Naive thymus-derived CD4-positive, alpha-beta T cell (primary cell): ENCODE data around the gene ERI3. TPM values are rescaled to one million over a fixed set of nuclear protein-coding genes. Genes with fewer than 3 reads are reported as not detected.

Experiments used
- ATAC-seq: fragments of 150-1000 bp; cut with Tn5 transposase; 2 replicates; pipeline ENCODE4 v1.10.0; 2021; ENCODE audit warnings: mild to moderate bottlenecking, moderate library complexity
- CTCF ChIA-PET: fragments of 350-600 bp; sonication (Branson Sonifier 250); formaldehyde crosslinking; loops from one replicate; lab custom pipeline; 2021; ENCODE audit warnings: antibody characterized with exemption; lab: Charles Lee
- POLR2A ChIA-PET: fragments of 350-600 bp; sonication (Branson Sonifier 250); formaldehyde crosslinking; loops from one replicate; lab custom pipeline; 2021; ENCODE audit warnings: antibody characterized with exemption, inconsistent platforms; lab: Charles Lee
- DNase-seq, 9 donors: peaks; one replicate each; pipeline versions ENCODE4 v3.0.0 to v3.0.0-alpha.2; 2020 to 2022; ENCODE audit warnings: mixed read lengths in 1 of 9
- H3K27ac ChIP-seq: one replicate; pipeline ENCODE4 v1.7.0; 2013; ENCODE audit warnings: mild to moderate bottlenecking, low read depth, low read length, moderate library complexity
- H3K27me3 ChIP-seq, 2 donors: one replicate each; pipeline ENCODE4 v1.7.0; 2013; ENCODE audit warnings: low read length in 2 of 2, mild to moderate bottlenecking in 2 of 2, moderate library complexity in 2 of 2; ENCODE audit not compliant: control insufficient read depth in 2 of 2, insufficient read depth in 2 of 2
- H3K36me3 ChIP-seq, 3 experiments: 1 replicate in 2 of 3; 2 replicates in 1 of 3; pipeline ENCODE4 v1.7.0; 2013; ENCODE audit warnings: low read length in 3 of 3, mild to moderate bottlenecking in 3 of 3, moderate library complexity in 1 of 3; ENCODE audit not compliant: insufficient read depth in 3 of 3, control insufficient read depth in 2 of 3
- H3K4me1 ChIP-seq, 2 donors: one replicate each; pipeline ENCODE4 v1.7.0; 2013; ENCODE audit warnings: low read length in 2 of 2, mild to moderate bottlenecking in 2 of 2, moderate library complexity in 1 of 2; ENCODE audit not compliant: control insufficient read depth in 2 of 2, insufficient read depth in 2 of 2
- H3K4me3 ChIP-seq: 2 replicates; pipeline ENCODE4 v1.7.0; 2013; ENCODE audit warnings: mild to moderate bottlenecking, low read length
- H3K9me3 ChIP-seq, 3 experiments: 1 replicate in 2 of 3; 2 replicates in 1 of 3; pipeline ENCODE4 v1.7.0; 2013; ENCODE audit warnings: low read length in 3 of 3; ENCODE audit not compliant: control insufficient read depth in 2 of 3
- H3K27ac Mint-ChIP-seq, 9 donors: one replicate each; pipeline ENCODE4 v1.8.0; 2020 to 2022; ENCODE audit warnings: mixed read lengths in 9 of 9, mild to moderate bottlenecking in 8 of 9, moderate library complexity in 5 of 9, inconsistent platforms in 2 of 9
- H3K27me3 Mint-ChIP-seq, 5 donors: one replicate each; pipeline ENCODE4 v1.8.0; 2021 to 2022; ENCODE audit warnings: mixed read lengths in 5 of 5, mild to moderate bottlenecking in 1 of 5
- H3K36me3 Mint-ChIP-seq, 5 donors: one replicate each; pipeline ENCODE4 v1.8.0; 2020 to 2022; ENCODE audit warnings: mixed read lengths in 5 of 5, mild to moderate bottlenecking in 3 of 5, inconsistent platforms in 1 of 5
- H3K4me1 Mint-ChIP-seq, 7 donors: one replicate each; pipeline ENCODE4 v1.8.0; 2020 to 2022; ENCODE audit warnings: mixed read lengths in 7 of 7, mild to moderate bottlenecking in 3 of 7, inconsistent platforms in 1 of 7
- H3K4me3 Mint-ChIP-seq, 10 donors: one replicate each; pipeline ENCODE4 v1.8.0; 2020 to 2022; ENCODE audit warnings: mild to moderate bottlenecking in 10 of 10, mixed read lengths in 10 of 10, moderate library complexity in 6 of 10, inconsistent platforms in 2 of 10
- H3K9me3 Mint-ChIP-seq, 11 donors: one replicate each; pipeline ENCODE4 v1.8.0; 2020 to 2022; ENCODE audit warnings: mixed read lengths in 11 of 11, mild to moderate bottlenecking in 4 of 11, inconsistent platforms in 1 of 11, moderate library complexity in 1 of 11
- intact Hi-C, 2 donors: fragments of 100-400 bp; cut with micrococcal nuclease; formaldehyde crosslinking; loops; one replicate each; pipeline ENCODE4 v1.15.1; 2023
- polyA plus RNA-seq, 2 donors: library from polyadenylated mRNA; unstranded; fragments of 300-500 nt; fragmentation: Illumina TruSeq; gene quantifications; one replicate each; pipeline ENCODE4 v1.2.3, GENCODE V29; 2021
- total RNA-seq, 6 experiments: library from RNA in 5 of 6; stranded (reverse) in 5 of 6; gene quantifications; 1 replicate in 5 of 6; 2 replicates in 1 of 6; pipeline ENCODE4 v1.2.3 and lab custom pipeline; 2021 to 2026

The ERI3 gene
- total and polyA plus RNA-seq, 7 experiments from 2014 or later, result 28.7 to 40.4 (median 36.2) TPM

DNA sequence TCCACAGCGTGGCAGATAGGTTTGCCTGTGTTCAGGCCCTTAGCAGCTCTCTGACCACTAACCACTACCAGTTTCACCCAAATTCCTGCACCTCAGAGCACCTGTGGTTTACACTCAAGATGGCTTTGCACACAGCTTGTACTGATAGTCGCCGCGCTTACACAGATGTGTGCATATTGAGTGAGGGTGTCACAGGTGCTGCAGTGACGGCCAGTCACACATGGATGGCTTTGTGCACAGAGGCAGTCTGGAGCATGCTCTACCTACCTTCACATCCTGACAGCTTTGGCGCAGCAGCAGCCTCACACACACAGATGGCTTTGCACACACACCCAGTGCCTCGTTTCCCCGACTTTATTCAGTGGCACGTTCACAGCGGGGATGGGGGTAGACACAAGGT is 134.3 kb downstream of the ERI3 start:
- CTCF ChIA-PET, result interaction anchor here (0.8 kb wide), 1 partner anchor 8 kb away, joined by 3 read pairs; no protein-coding TSS in a partner anchor
- peaks cover 0 to 49% (median 7%) of the 10 kb centered on the region in 3 experiments for H3K36me3 ChIP-seq
- DNase-seq, result no peak

GRCh38 chr1:44220001-44220751 is 134.9 kb downstream of the ERI3 start:
- intact Hi-C loops, result no loop called here
- Mint-ChIP-seq H3K9me3 (peaks cover 0 to 2% (median 0%) of the 10 kb centered on the region in 11 donors), H3K4me1 (peaks cover 12 to 50% (median 35%) of the 10 kb centered on the region in 7 donors), H3K27ac (peak overlapping the region in 2 of 9 donors; percentile 38 to 76), H3K27me3 (no peaks in the 10 kb centered on the region), H3K36me3 (peaks cover 3 to 17% (median 12%) of the 10 kb centered on the region in 5 donors), H3K4me3 (no peak overlapping the region)
- ChIA-PET POLR2A (no interaction called here), CTCF (interaction anchor here (0.8 kb wide), 1 partner anchor 8 kb away, joined by 3 read pairs; no protein-coding TSS in a partner anchor)
- peaks cover 0 to 5% of the 10 kb centered on the region in 2 donors for H3K4me1 ChIP-seq
- DNase-seq, result no peak
- H3K27me3 ChIP-seq, result no peaks in the 10 kb centered on the region
- H3K4me3 ChIP-seq, result no peak overlapping the region
- peaks cover 0 to 54% (median 7%) of the 10 kb centered on the region in 3 experiments for H3K36me3 ChIP-seq
- H3K27ac ChIP-seq, result no peak overlapping the region
- H3K9me3 ChIP-seq, result no peaks in the 10 kb centered on the region
- no peak for ATAC-seq

More for the DNA sequence above, 134.3 kb downstream of the ERI3 start:
- no peak overlapping the region for H3K27ac ChIP-seq
- Mint-ChIP-seq H3K36me3 (peaks cover 0 to 18% (median 10%) of the 10 kb centered on the region in 5 donors), H3K27ac (peak overlapping the region in 2 of 9 donors; percentile 38 to 76), H3K4me3 (no peak overlapping the region), H3K4me1 (peaks cover 10 to 44% (median 32%) of the 10 kb centered on the region in 7 donors), H3K9me3 (peaks cover 0 to 2% (median 0%) of the 10 kb centered on the region in 11 donors), H3K27me3 (no peaks in the 10 kb centered on the region)
- intact Hi-C loops, result no loop called here
- no peaks in the 10 kb centered on the region for H3K27me3 ChIP-seq
- H3K4me1 ChIP-seq, result peaks cover 0 to 5% of the 10 kb centered on the region in 2 donors
- no peak for ATAC-seq
- H3K4me3 ChIP-seq, result no peak overlapping the region
- H3K9me3 ChIP-seq, result no peaks in the 10 kb centered on the region
- POLR2A ChIA-PET, result no interaction called here

DNA sequence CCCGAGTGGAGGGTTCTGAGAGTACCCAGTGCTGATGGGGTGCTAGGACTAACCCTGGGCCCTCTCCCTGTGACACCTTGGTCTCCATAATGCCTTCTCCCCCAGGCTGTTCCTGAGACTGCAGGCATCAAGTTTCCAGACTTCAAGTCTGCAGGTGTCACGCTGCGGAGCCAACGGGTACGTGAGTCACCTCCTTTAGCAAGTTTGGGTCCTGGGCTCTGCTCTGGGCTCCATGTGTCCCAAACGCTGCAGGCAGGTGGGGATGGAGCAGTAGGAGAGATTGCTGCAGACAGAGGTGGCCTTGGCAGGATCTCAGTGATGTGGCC is 135.8 kb downstream of the ERI3 start:
- H3K9me3 Mint-ChIP-seq, result peaks cover 0 to 2% (median 0%) of the 10 kb centered on the region in 11 donors
- peaks cover 3 to 18% (median 16%) of the 10 kb centered on the region in 5 donors for H3K36me3 Mint-ChIP-seq
- H3K4me3 Mint-ChIP-seq, result no peak overlapping the region
- H3K9me3 ChIP-seq, result no peaks in the 10 kb centered on the region
- peaks cover 20 to 53% (median 44%) of the 10 kb centered on the region in 7 donors for H3K4me1 Mint-ChIP-seq
- H3K36me3 ChIP-seq, result peaks cover 0 to 60% (median 7%) of the 10 kb centered on the region in 3 experiments
- ChIA-PET CTCF (no interaction called here), POLR2A (no interaction called here)
- H3K27ac ChIP-seq, result no peak overlapping the region
- no peaks in the 10 kb centered on the region for H3K27me3 ChIP-seq
- no peak overlapping the region for H3K27ac Mint-ChIP-seq
- DNase-seq, result no peak
- intact Hi-C loops, result loop anchor here in 1 of 2 donors (5.0 to 10.0 kb wide), 2 partner anchors 416 to 433 kb away; no protein-coding TSS in a partner anchor
- H3K4me3 ChIP-seq, result no peak overlapping the region
- H3K4me1 ChIP-seq, result peaks cover 0 to 10% of the 10 kb centered on the region in 2 donors
- no peaks in the 10 kb centered on the region for H3K27me3 Mint-ChIP-seq
- ATAC-seq, result no peak

GRCh38 chr1:44218503-44219300 is 136.4 kb downstream of the ERI3 start:
- H3K27ac Mint-ChIP-seq, result peak overlapping the region in 3 of 9 donors; percentile 32 to 56 (median 49)
- no peaks in the 10 kb centered on the region for H3K27me3 Mint-ChIP-seq
- CTCF ChIA-PET, result interaction anchor here (0.6 to 1.8 kb wide), 6 partner anchors 17 to 502 kb away, joined by 3 to 11 read pairs (median 3); no protein-coding TSS in a partner anchor
- intact Hi-C loops, result loop anchor here in 1 of 2 donors (5.0 to 10.0 kb wide), 2 partner anchors 416 to 434 kb away; no protein-coding TSS in a partner anchor
- POLR2A ChIA-PET, result interaction anchor here (0.6 to 0.9 kb wide), 2 partner anchors 8 kb away, joined by 3 read pairs; no protein-coding TSS in a partner anchor
- H3K36me3 Mint-ChIP-seq, result peaks cover 3 to 18% (median 16%) of the 10 kb centered on the region in 5 donors
- H3K4me3 Mint-ChIP-seq, result no peak overlapping the region
- peaks cover 0 to 60% (median 7%) of the 10 kb centered on the region in 3 experiments for H3K36me3 ChIP-seq
- peaks cover 14 to 53% (median 44%) of the 10 kb centered on the region in 7 donors for H3K4me1 Mint-ChIP-seq
- peaks cover 0 to 2% (median 0%) of the 10 kb centered on the region in 11 donors for H3K9me3 Mint-ChIP-seq
- no peak overlapping the region for H3K4me3 ChIP-seq
- peaks cover 0 to 15% of the 10 kb centered on the region in 2 donors for H3K4me1 ChIP-seq
- no peak overlapping the region for H3K27ac ChIP-seq
- no peaks in the 10 kb centered on the region for H3K9me3 ChIP-seq
- no peaks in the 10 kb centered on the region for H3K27me3 ChIP-seq
- ATAC-seq (no peak), DNase-seq (no peak)

- no peak overlapping the region for H3K4me3 ChIP-seq
- ChIA-PET CTCF (interaction anchor here (0.6 to 2.3 kb wide), 11 partner anchors 9 to 503 kb away, joined by 3 to 12 read pairs (median 3); no protein-coding TSS in a partner anchor), POLR2A (interaction anchor here (0.9 kb wide), 1 partner anchor 9 kb away, joined by 3 read pairs; no protein-coding TSS in a partner anchor)
- ATAC-seq (peak; percentile 64), DNase-seq (peak; percentile 35 to 74 (median 59))
- peaks cover 0 to 65% (median 7%) of the 10 kb centered on the region in 3 experiments for H3K36me3 ChIP-seq
- Mint-ChIP-seq H3K27me3 (no peaks in the 10 kb centered on the region), H3K9me3 (peaks cover 0 to 2% (median 0%) of the 10 kb centered on the region in 11 donors), H3K27ac (peak overlapping the region in 7 of 9 donors; percentile 3 to 65 (median 32)), H3K36me3 (peaks cover 3 to 18% (median 16%) of the 10 kb centered on the region in 5 donors), H3K4me1 (peaks cover 12 to 51% (median 41%) of the 10 kb centered on the region in 7 donors), H3K4me3 (peak overlapping the region in 2 of 10 donors; percentile 1 to 29)
- no peak overlapping the region for H3K27ac ChIP-seq
- intact Hi-C loops, result loop anchor here (1.0 to 10.0 kb wide), 6 partner anchors 21 to 435 kb away; no protein-coding TSS in a partner anchor
- H3K9me3 ChIP-seq, result no peaks in the 10 kb centered on the region
- H3K27me3 ChIP-seq, result no peaks in the 10 kb centered on the region
- peaks cover 2 to 11% of the 10 kb centered on the region in 2 donors for H3K4me1 ChIP-seq
These were observed 137.1 kb downstream of the ERI3 start for GRCh38 chr1:44217809-44218410.
